Activated naive CD4-positive, alpha-beta T cell treated with anti-CD3 and anti-CD28 coated beads, Interleukin-2, amount 10 ng/mL, durations not matched to agents 7 days and 5 days (primary cell): Measurements from ENCODE around the gene OAS3.
"Not testable (repeated sequence)": the region's sequence is repeated elsewhere in the genome, so short reads cannot be mapped to it uniquely, and the experiment has no call there.

Experiments used
- CTCF ChIA-PET: fragments of 350-600 bp; sonication (Branson Sonifier 250); formaldehyde crosslinking; loops from one replicate; lab custom pipeline; 2021; ENCODE audit warnings: antibody characterized with exemption; lab: Charles Lee
- DNase-seq: peaks from one replicate; pipeline ENCODE4 v3.0.0-alpha.2; 2020
- H3K27ac Mint-ChIP-seq: one replicate; pipeline ENCODE4 v1.8.0; 2021; ENCODE audit warnings: mild to moderate bottlenecking, moderate library complexity, mixed read lengths
- H3K27me3 Mint-ChIP-seq: one replicate; pipeline ENCODE4 v1.8.0; 2021; ENCODE audit warnings: mild to moderate bottlenecking, mixed read lengths
- H3K36me3 Mint-ChIP-seq: one replicate; pipeline ENCODE4 v1.8.0; 2021; ENCODE audit warnings: mixed read lengths
- H3K4me1 Mint-ChIP-seq: one replicate; pipeline ENCODE4 v1.8.0; 2021; ENCODE audit warnings: mixed read lengths
- H3K4me3 Mint-ChIP-seq: one replicate; pipeline ENCODE4 v1.8.0; 2021; ENCODE audit warnings: mild to moderate bottlenecking, moderate library complexity, mixed read lengths
- H3K9me3 Mint-ChIP-seq: one replicate; pipeline ENCODE4 v1.8.0; 2021; ENCODE audit warnings: mixed read lengths

OAS3 gene

DNA sequence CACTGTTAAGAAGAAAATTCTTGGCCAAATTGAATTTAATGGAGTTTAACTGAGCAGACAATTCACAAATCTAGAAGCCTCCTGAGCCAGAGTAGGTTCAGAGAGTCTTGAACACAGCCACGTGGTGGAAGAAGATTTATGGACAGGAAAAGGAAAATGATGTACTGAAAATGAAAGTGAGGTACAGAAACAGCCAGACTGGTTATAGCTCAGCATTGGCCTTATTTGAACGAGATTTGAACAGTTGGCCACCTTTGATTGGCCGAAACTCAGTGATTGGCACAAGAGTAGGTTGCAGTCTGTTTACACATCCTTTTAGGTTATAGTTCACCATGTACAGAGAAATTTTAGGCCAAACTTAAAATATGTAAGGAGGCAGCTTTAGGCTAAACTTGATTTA lies 50.0 kb downstream of the OAS3 start:
- Mint-ChIP-seq H3K36me3 (peaks cover 99% of the 10 kb centered on the region), H3K4me3 (no peak overlapping the region), H3K27ac (peak overlapping the region; percentile 85), H3K9me3 (peaks cover 40% of the 10 kb centered on the region), H3K4me1 (peaks cover 70% of the 10 kb centered on the region), H3K27me3 (no peaks in the 10 kb centered on the region)
- CTCF ChIA-PET: interaction anchor here (0.6 to 1.9 kb wide), 4 partner anchors 9 to 85 kb away, joined by 3 to 5 read pairs (median 3); partner anchors contain the start of gene OAS2
- DNase-seq: peak; percentile 59

DNA sequence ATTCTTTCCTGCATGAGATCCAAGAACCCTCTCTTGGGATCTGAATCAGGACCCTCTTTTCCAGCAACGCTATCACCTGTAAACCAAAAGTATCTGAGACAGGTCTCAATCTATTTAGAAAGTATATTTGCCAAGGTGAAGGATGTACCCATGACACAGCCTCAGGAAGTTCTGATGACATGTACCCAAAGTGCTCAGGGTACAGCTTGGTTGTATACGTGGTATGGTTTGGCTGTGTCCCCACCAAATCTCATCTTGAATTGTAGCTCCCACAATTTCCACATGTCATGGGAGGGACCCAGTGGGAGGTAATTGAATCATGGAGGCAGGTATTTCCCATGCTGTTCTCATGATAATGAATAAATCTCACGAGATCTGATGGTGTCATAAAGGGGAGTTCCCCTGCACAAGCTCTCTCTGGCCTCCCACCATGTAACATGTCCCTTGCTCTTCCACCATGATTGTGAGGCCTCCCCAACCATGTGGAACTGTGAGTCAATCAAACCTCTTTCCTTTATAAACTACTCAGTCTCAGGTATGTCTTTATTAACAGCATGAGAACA lies 50.6 kb downstream of the OAS3 start:
- not testable (repeated sequence) for H3K4me3 Mint-ChIP-seq, H3K27me3 Mint-ChIP-seq, DNase-seq
- CTCF ChIA-PET: interaction anchor here (0.9 to 1.9 kb wide), 4 partner anchors 11 to 88 kb away, joined by 3 to 10 read pairs (median 4); partner anchors contain the start of gene OAS2
- Mint-ChIP-seq H3K36me3 (peaks cover 97% of the 10 kb centered on the region), H3K9me3 (peaks cover 33% of the 10 kb centered on the region), H3K4me1 (peaks cover 72% of the 10 kb centered on the region), H3K27ac (peak overlapping the region; percentile 85)

DNA sequence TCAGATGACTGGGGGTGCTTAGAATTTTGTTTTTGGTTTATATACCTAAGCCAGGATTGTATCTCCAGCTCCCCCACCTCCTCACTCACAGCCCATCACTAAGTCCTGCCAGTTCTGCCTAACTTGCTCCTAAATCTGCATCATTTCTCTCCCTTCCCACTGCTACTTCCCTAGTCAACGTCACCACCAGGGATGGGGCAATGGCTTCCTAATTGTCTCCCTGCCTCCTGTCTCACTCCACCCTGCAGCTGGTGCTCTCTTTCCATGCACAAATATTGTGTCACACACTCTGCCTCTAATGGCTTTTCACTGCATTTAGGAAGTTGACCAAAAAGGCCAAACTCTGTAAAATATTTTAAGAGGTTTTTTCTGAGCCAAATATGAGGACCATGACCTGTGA lies 51.5 kb downstream of the OAS3 start:
- Mint-ChIP-seq H3K27ac (peak overlapping the region; percentile 50), H3K27me3 (no peaks in the 10 kb centered on the region), H3K4me3 (no peak overlapping the region), H3K4me1 (peaks cover 66% of the 10 kb centered on the region), H3K9me3 (peaks cover 25% of the 10 kb centered on the region), H3K36me3 (peaks cover 92% of the 10 kb centered on the region)
- CTCF ChIA-PET: interaction anchor here (0.9 to 4.7 kb wide), 4 partner anchors 12 to 164 kb away, joined by 4 to 106 read pairs (median 8); partner anchors contain the start of gene OAS2
- DNase-seq: no peak

DNA sequence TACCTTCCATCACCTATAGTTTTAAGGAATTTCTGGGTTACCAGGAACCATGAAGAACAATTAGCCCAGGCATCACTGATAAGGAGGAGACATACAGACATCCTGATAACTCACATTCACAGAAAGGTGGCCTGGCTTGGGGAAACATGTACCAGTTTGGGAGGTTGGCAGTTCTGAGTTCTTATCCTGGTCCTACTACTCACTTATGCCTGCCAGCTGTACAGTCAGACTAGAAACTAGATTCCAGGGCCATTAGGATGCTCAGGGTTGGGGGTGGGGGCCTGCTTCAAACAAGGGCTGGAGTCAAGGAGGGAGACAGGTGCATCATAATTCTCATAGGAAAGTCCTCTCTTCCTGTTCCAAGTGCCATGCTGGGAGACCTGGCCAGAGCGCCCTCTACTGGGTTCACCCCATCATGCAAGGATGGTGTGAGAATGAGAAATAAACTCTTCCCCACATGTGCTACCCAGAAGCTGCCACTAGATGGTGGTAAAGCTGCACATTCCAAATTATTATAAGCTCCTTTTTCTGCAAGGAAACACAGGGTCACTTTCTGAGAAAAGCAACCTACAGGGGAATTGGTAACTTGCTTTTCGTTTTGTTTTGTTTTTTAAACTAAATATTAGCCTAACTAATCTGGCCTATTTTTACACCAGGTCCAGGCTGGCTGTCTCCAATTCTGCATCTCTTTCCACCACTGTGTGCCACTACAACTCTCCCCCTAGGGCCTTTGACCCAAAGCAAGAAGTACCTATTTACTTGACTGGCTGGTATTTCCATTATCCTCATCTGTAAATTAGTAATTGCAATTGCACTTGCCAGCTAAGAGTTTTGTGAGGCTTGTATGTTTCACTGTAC lies 54.5 kb downstream of the OAS3 start:
- DNase-seq: peak; percentile 81
- Mint-ChIP-seq H3K4me3 (no peak overlapping the region), H3K36me3 (peaks cover 92% of the 10 kb centered on the region), H3K27me3 (no peaks in the 10 kb centered on the region), H3K4me1 (peaks cover 40% of the 10 kb centered on the region), H3K9me3 (peaks cover 13% of the 10 kb centered on the region), H3K27ac (peak overlapping the region; percentile 46)
- CTCF ChIA-PET: interaction anchor here (0.6 to 4.8 kb wide), 49 partner anchors 8 to 194 kb away, joined by 3 to 106 read pairs (median 6); partner anchors contain the start of genes OAS1, OAS2, OAS3 and RASAL1

DNA sequence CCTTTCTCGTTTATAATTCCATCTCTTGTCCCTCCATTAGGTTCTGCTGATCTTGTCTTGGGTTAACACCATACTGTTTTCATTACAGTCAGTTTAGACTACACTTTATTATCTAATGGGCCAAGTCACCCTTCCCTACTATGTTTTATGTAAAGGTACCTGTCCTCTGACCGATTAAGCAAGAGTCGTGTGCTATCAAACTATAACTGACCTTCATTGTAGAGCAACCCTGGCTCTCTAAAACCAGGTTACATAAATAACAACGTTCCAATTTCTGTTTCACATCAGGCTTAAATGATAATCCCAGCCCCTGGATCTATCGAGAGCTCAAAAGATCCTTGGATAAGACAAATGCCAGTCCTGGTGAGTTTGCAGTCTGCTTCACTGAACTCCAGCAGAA lies 56.7 kb downstream of the OAS3 start:
- H3K4me3 Mint-ChIP-seq: no peak overlapping the region
- peaks cover 13% of the 10 kb centered on the region for H3K9me3 Mint-ChIP-seq
- DNase-seq: no peak
- H3K36me3 Mint-ChIP-seq: peaks cover 92% of the 10 kb centered on the region
- no peaks in the 10 kb centered on the region for H3K27me3 Mint-ChIP-seq
- H3K27ac Mint-ChIP-seq: no peak overlapping the region
- CTCF ChIA-PET: interaction anchor here (0.6 to 4.8 kb wide), 4 partner anchors 12 to 179 kb away, joined by 3 to 42 read pairs (median 40); no protein-coding TSS in a partner anchor
- H3K4me1 Mint-ChIP-seq: peaks cover 20% of the 10 kb centered on the region

DNA sequence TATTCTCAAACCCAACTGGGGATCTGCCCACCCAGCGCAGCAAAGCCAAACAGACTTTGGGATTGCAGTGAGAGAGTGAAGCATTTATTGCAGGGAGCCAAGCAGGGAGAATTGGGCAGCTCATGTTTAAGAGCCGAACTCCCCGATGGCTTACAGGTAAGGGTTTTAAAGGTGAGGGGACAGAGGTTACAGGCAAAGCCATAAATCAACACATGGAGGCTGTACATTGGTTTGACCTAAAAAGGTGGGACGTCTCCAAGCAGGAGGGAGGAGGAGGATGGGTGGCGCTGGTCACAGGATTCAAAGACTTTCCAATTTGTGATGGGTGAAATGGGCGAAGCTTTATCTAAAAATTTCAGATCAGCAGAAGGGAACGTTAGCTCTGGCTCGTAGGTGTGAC lies 58.2 kb downstream of the OAS3 start:
- Mint-ChIP-seq H3K36me3 (peaks cover 87% of the 10 kb centered on the region), H3K27me3 (no peaks in the 10 kb centered on the region), H3K4me1 (peaks cover 12% of the 10 kb centered on the region), H3K27ac (no peak overlapping the region), H3K9me3 (peaks cover 10% of the 10 kb centered on the region), H3K4me3 (no peak overlapping the region)
- DNase-seq: no peak
- CTCF ChIA-PET: no interaction called here

DNA sequence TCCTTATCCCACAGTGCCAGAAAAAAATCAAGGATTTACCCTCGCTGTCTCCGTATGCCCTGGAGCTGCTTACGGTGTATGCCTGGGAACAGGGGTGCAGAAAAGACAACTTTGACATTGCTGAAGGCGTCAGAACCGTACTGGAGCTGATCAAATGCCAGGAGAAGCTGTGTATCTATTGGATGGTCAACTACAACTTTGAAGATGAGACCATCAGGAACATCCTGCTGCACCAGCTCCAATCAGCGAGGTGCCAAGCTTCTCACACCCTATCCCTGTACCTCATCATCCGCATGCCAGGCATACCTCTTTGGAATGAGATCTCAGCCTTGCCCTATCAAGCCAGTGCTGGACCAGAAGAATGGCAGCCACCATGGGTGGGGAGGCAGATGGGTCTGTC lies 59.2 kb downstream of the OAS3 start:
- H3K9me3 Mint-ChIP-seq: peaks cover 5% of the 10 kb centered on the region
- peaks cover 12% of the 10 kb centered on the region for H3K4me1 Mint-ChIP-seq
- CTCF ChIA-PET: no interaction called here
- H3K4me3 Mint-ChIP-seq: no peak overlapping the region
- H3K27me3 Mint-ChIP-seq: no peaks in the 10 kb centered on the region
- no peak overlapping the region for H3K27ac Mint-ChIP-seq
- H3K36me3 Mint-ChIP-seq: peaks cover 82% of the 10 kb centered on the region
- no peak for DNase-seq

DNA sequence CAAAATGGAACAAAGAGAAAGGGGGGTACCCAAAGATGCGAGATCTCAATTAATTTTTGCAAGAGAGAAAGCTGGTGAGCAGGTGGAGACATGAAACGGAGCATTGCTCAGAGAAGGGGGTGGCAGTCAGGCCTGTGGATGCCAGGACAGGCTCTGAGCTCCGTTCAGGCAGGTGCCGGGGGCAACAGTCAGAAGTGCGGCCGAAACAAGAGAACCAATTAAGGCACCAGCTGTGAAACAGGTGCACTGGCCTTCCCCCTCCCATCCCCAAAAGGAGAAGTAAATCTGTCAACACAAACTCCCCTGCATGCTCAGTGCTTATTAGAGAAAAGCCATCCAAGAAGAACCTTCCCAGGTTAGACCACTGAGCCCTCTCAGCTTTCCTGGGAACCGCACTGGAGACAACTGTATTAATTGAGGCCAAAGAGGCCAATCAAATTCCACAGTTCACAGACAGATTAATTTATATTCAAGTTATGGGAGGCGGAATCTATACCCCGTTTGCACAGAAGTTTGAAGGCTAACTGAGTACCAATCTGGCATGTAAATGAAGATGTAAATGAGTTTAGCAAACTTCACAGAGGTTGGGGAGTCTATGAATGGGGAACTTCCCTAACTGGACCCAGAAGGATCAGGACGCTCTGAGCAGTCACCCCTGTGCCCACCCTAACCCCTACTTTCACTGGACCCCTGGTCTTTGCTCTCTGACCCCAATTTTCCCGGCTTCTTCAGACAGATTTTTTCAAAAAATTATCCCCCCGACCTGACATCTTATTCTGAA lies 60.9 kb downstream of the OAS3 start:
- Mint-ChIP-seq H3K9me3 (peaks cover 2% of the 10 kb centered on the region), H3K27ac (no peak overlapping the region), H3K27me3 (no peaks in the 10 kb centered on the region), H3K4me3 (no peak overlapping the region), H3K4me1 (no peaks in the 10 kb centered on the region), H3K36me3 (peaks cover 82% of the 10 kb centered on the region)
- DNase-seq: no peak
- CTCF ChIA-PET: no interaction called here

DNA sequence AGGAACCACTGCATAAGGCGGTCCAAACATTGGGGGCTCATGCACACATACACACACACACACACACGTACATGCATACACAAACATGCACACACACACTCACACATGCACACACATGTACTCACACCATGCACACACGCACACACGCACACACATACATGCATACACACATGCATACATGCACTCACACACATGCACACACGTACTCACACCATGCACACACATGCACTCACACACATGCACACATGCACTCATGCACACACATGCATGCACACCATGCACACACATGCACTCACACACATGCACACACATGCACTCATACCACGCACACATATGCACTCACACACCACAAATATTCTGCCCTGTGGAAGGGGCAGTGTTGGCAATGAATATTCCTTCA lies 62.2 kb downstream of the OAS3 start:
- Mint-ChIP-seq H3K9me3 (peaks cover 2% of the 10 kb centered on the region), H3K27ac (no peak overlapping the region), H3K27me3 (no peaks in the 10 kb centered on the region), H3K4me1 (no peaks in the 10 kb centered on the region), H3K4me3 (no peak overlapping the region), H3K36me3 (peaks cover 88% of the 10 kb centered on the region)
- CTCF ChIA-PET: interaction anchor here (2.1 kb wide), 1 partner anchor 8 kb away, joined by 22 read pairs; no protein-coding TSS in a partner anchor
- no peak for DNase-seq

DNA sequence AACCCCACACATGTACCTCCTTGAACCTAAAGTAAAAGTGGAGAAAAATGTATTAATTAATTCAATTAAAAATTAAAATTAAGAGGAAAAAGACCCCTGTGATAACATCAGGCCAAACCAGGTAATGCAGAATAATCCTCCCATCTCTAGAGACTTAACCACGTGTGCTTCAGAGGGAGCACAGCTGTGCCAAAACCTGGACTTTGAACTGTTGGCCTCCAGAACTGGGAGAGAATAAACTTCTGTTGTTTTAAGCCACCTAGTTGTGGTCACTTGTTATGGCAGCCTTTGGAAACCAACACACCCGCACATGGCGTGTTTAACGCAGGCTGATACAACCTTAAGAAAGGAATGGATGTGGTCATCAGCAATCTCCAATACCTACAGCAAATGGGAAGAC lies 63.9 kb downstream of the OAS3 start:
- DNase-seq: no peak
- CTCF ChIA-PET: interaction anchor here (2.1 kb wide), 1 partner anchor 10 kb away, joined by 22 read pairs; no protein-coding TSS in a partner anchor
- no peak overlapping the region for H3K4me3 Mint-ChIP-seq
- no peaks in the 10 kb centered on the region for H3K4me1 Mint-ChIP-seq
- H3K27me3 Mint-ChIP-seq: no peaks in the 10 kb centered on the region
- peaks cover 2% of the 10 kb centered on the region for H3K9me3 Mint-ChIP-seq
- H3K36me3 Mint-ChIP-seq: peaks cover 84% of the 10 kb centered on the region
- no peak overlapping the region for H3K27ac Mint-ChIP-seq

DNA sequence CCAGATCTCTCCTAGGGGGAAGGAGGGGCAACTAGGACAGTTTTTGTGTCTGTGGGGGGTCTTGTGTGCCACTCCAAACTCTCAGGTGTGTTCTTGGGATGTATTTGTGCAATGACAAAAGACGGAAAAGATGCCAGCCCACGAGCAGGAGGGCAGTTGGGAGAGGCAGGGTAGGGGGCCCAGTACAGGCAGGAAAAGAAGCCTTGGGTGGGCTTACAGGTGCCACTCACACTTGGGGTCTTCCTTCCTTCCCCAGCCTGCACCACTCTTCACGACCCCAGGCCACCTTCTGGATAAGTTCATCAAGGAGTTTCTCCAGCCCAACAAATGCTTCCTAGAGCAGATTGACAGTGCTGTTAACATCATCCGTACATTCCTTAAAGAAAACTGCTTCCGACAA lies 64.4 kb downstream of the OAS3 start:
- Mint-ChIP-seq H3K27ac (no peak overlapping the region), H3K4me3 (no peak overlapping the region), H3K36me3 (peaks cover 84% of the 10 kb centered on the region), H3K9me3 (peaks cover 2% of the 10 kb centered on the region), H3K27me3 (no peaks in the 10 kb centered on the region), H3K4me1 (no peaks in the 10 kb centered on the region)
- DNase-seq: no peak
- CTCF ChIA-PET: interaction anchor here (1.4 to 2.1 kb wide), 2 partner anchors 10 to 102 kb away, joined by 3 to 22 read pairs; no protein-coding TSS in a partner anchor

DNA sequence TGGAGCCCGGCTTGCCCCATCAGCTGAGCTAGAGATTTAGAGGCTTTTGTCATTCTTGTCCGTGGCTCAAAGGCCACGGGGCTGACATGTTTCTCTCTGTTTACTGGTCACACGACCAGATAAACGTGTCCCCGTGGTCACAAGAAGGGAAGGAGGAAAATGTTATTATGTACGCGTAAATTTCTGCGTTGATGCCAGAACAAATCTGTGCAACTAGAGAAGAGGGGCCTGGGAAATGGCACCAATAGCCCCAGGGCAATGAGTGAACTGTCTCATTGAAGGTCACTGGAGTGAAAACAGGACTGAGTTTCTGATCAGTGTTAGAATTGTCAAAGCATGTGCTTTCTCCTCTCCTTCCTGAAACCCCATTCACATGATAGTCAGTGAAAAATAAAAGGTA lies 65.4 kb downstream of the OAS3 start:
- no peak for DNase-seq
- CTCF ChIA-PET: interaction anchor here (0.7 to 1.4 kb wide), 2 partner anchors 11 to 103 kb away, joined by 3 to 4 read pairs; no protein-coding TSS in a partner anchor
- Mint-ChIP-seq H3K36me3 (peaks cover 81% of the 10 kb centered on the region), H3K27ac (no peak overlapping the region), H3K9me3 (peaks cover under 1% of the 10 kb centered on the region), H3K4me3 (no peak overlapping the region), H3K4me1 (no peaks in the 10 kb centered on the region), H3K27me3 (no peaks in the 10 kb centered on the region)

DNA sequence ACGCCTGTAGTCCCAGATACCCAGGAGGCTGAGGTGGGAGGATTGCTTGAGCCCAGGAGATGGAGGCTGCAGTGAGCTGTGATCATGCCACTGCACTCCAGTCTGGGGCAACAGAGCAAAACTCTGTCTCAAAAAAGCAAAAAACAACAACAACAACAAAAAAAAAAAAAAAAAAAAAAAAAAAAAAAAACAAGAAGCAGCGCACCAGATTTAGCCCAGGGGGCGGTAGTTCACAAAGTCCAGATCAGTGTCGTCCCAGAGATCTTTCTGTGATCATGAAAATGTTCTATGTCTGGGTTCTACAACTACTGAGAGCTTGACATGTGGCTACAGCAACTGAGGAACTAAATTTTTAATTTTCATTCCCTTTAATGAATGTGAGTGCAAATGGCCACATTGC lies 67.5 kb downstream of the OAS3 start:
- H3K36me3 Mint-ChIP-seq: peaks cover 81% of the 10 kb centered on the region
- H3K9me3 Mint-ChIP-seq: peaks cover 4% of the 10 kb centered on the region

More for the DNA sequence above, 67.5 kb downstream of the OAS3 start:
- Mint-ChIP-seq H3K4me3 (no peak overlapping the region), H3K4me1 (no peaks in the 10 kb centered on the region), H3K27ac (no peak overlapping the region), H3K27me3 (no peaks in the 10 kb centered on the region)
- DNase-seq: no peak
- CTCF ChIA-PET: interaction anchor here (1.1 to 5.7 kb wide), 2 partner anchors 12 to 169 kb away, joined by 4 to 42 read pairs; no protein-coding TSS in a partner anchor
